ENCODE results near the gene NFE2L1.
"Not testable (repeated sequence)": the region's sequence is repeated elsewhere in the genome, so short reads cannot be mapped to it uniquely, and the experiment has no call there.

Gene NFE2L1

DNA sequence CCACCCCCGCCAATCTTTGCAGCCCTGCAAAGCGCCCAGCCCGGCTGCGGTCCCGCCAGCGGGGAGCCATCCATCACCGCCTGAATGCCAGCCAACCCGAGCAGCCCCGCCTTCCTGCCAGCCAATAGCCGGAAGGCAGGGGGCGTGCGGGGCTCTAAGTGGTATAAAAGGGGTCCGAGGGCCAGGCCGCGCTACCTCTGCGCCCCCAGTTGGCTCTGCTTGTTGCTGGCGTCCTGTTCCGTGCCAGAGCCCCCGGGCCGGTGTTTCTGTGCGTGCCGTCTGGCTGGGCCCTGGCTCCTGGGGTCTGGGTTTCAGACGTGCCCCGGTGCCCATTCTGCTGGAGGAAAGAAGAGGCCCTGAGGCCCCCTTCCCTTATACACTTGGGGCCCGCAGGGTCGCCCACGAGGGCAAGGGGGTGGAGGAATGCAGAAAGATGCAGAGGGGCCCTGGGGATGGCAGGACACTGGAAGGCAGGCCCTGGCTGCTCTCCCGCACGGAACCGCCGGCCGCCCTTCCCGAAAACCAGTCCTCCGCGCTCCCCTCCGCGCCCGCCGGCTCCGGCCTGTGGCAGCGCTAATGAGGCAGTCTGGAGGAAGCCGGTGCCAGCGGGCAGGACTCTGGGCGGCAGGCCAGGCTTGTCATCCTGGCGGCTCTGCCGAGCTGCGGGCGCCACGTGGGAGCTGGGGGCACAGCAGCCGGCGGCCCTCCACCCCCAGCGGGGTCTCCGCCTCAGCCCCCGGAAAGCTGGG is 24.6 kb upstream of the NFE2L1 start:
- DNase-seq: peak; percentile 56

DNA sequence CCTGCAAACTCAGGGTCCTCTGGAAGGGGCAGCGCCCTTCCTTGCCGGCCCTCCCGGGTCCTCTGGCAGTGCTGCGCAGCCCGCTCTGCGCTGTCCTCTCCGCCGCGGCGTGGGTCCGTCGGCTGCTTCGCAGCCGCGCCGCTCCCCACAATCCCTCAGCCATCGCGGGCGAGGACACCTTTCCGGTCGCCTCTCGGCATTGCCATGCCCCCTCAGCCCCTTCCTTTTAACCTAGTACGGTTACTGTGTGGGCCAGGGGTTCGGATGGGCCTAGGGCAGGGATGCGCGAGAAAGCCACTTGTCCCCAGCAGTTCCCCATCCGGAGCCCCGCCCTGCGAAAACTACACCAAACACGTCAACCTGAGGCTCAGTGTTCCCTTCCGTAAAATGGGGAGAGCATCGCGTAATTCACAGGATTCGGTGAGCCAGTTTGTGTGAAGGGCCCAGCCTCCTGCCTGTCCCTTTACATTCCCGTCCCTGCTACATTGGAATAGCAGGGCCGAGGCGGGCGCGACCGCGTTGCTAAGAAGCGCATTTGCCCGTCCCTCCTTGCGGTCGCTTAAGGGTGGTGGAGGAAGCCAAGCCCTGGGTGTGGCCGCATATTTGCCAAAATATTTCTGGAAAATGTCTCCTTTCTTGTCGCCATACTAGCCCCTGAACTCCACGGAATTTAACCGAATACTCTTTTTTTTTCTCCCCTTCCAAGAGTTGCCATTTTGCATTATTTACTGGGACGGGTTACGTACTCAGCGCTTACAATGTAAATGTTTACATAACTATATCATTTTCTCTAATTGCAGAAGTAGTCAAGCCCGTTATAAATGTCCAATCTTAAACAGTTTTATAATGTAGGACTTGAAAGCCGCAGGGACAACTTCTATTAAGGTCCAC is 23.8 kb upstream of the NFE2L1 start:
- DNase-seq: peak; percentile 47

DNA sequence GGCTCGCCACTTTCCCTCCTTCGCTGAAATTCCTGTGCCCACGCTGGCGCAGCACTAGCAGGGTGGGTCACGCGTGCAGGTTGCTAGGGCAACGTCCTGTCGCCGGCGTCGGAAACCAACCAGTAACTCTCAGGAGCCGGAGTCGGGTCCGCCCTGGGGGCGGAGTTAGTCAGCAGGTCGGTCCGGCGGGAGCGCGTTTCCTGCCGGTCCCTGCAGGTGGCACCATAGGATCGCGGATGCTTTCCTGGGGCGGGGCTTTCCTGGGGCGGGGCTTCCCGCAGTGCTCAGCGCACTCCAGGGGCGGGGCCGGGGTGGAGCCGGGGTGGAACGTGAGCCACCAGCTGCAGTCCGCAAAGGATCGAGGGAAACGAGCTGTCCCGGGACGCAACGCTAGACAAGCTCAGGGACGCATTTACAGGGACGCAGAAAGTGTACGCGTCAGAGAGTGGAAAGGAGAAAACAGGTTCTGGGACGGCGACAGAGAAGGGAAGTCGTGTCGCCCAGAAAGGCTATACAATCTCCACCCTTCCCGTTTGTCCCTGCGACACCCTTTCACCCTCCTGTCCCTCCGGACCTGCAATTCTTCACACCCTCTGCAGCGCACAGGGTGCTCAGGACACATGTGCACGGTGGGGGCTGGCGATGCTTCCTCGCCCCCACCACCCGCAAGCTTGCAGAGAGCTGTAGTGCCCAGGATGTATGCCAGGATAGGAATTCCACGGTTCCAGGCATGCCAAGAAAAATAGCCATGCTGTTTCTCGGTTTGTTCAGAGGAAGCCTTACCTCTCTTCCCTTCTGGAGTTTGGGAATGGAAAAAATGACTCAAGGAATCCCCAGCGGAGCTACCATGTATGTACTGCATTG is 22.9 kb upstream of the NFE2L1 start:
- peak; percentile 92 for DNase-seq

GRCh38 chr17:48025904-48026501 is 22.2 kb upstream of the NFE2L1 start:
- no peak for DNase-seq

GRCh38 chr17:48026502-48027321 is 21.4 kb upstream of the NFE2L1 start:
- DNase-seq: peak; percentile 81

DNA sequence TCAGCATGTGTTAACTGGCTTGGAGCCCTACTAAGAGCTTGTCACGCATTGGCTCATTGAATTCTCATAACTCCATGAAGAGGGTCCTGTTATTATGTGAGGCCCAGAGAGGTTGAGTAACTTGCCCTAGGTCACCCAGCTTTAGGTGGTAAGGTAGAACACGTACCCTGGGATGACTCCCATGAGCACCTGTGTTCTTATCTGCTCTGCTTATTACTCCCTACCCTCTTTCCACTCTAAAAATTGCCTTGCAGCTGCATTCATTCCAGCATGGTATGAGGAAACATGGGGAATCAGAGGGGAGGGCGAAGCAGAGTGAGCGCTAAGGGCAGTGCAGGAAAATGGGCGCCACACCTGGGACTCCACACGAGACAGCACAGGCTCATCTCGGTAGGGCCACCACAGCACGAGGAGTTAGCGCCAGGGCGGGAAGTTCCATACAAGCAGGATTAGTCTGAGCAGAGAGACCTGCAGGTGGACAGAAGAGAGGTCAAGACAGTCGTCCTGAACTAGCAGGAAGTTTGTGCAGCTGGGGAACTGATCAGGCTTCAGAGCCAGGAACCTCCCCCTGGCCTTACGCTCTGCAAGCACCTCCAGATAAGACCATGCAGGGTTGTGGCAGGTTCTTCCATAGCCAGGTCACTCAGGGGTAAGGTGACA is 20.7 kb upstream of the NFE2L1 start:
- no peak for DNase-seq

DNA sequence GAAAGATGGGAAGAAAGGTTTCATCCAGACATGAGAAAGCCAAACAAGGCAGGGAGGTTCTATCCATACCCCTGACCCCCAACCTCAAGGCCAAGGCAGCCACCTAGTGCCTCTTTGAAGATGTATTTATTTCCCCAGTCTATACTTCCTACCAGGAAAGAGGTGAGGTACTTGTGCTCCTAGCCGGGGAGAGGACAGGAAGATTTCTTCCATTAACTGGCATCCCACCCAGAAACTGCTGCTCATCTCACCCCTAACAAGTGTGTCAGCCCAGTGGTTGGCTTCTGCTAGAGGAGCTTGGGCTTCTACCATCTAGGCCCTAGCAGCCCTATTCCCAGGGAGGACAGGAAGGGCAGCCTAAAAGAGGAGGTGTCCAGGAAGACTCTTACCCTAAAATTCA is 19.4 kb upstream of the NFE2L1 start:
- no peak for DNase-seq

- no peak for DNase-seq
Observed at GRCh38 chr17:48030531-48030930, 17.6 kb upstream of the NFE2L1 start.

- no peak for DNase-seq
Observed at GRCh38 chr17:48031966-48032365, 16.2 kb upstream of the NFE2L1 start.

GRCh38 chr17:48034734-48035133 is 13.4 kb upstream of the NFE2L1 start:
- DNase-seq: not testable (repeated sequence)

- DNase-seq: no peak
Observed at GRCh38 chr17:48036693-48037035, 11.5 kb upstream of the NFE2L1 start.

DNA sequence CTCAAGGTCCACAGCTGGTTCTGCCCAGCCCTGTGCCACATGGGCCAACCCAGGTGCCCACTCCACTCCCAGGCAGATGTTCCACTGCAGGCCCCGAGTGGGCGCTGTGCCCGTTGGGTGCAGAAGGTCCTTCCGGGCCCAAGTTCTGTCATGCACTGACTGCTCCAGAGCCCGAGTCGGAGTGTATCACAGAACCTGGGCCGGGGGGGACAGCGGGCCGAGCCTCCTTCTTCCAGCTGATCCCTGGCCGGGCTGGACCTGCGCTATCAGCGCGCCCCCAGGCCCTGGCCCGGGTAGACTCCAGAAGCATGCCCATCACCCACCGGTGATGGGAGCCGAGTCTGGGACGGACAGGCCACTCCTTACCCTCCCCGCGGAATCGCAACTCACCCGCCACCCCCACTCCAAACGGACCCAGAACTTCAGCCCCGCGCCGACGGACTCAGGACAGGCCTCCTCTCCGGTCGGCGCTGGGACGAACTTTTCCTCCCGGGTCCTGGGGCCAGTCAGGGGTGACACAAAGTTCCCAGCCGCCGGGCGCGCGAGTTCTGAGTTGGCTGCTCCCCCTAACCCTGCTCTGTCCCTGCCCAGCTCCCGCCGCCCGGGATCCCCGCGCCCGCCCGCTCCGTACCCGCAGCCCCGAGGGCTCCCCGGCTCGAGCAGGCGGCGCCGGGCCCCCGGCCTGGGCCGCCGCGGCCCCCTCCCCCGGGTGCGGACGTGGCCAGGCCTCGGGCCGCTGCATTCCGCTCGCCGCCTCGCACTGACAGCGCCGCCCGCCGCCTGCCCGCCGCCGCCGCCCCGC is 10.9 kb upstream of the NFE2L1 start, which contains the start of gene COPZ2:
Gene COPZ2, minus strand, starts transcription at position 762 of the 802 bp plus-strand sequence. Its CDS starts 20 bp downstream, at position 742.
- no peak for DNase-seq

- DNase-seq: no peak
Observed at GRCh38 chr17:48037838-48038323, 10.3 kb upstream of the NFE2L1 start.

DNA sequence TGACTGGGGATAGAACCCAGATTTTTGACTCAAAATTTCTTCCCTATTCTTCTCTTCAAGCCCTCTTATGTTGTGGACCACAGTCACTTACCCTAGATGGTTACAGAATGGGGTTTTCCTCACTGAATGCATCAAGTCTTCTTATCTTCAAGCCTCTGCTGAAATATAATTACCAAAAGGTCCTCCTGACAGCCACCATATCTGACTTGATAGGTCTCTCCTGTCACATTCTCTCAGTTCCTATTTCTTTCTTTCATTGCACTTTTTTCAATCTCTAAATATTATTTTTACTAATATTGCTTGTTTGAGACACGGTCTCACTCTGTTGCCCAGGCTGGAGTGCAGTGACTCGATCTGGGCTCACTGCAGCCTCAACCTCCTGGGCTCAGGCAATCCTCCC is 9.5 kb upstream of the NFE2L1 start:
- no peak for DNase-seq

- no peak for DNase-seq
Observed at GRCh38 chr17:48043176-48043575, 5.0 kb upstream of the NFE2L1 start.

DNA sequence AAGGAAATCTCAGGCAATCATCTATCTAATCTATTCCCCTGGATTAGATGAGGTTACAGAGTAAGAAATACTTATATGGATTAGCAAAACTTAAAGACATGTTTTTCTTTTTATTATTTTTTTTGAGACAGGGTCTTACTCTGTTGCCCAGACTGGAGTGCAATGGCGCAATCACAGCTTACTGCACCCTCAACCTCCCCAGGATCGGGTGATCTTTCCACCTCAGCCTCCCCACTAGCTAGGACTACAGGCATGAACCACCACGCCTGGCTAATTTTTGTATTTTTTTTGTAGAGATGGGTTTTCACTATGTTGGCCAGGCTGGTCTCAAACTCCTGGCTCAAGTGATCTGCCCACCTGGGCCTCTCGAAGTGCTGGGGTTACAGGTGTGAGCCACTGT is 3.3 kb upstream of the NFE2L1 start:
- DNase-seq: no peak

DNA sequence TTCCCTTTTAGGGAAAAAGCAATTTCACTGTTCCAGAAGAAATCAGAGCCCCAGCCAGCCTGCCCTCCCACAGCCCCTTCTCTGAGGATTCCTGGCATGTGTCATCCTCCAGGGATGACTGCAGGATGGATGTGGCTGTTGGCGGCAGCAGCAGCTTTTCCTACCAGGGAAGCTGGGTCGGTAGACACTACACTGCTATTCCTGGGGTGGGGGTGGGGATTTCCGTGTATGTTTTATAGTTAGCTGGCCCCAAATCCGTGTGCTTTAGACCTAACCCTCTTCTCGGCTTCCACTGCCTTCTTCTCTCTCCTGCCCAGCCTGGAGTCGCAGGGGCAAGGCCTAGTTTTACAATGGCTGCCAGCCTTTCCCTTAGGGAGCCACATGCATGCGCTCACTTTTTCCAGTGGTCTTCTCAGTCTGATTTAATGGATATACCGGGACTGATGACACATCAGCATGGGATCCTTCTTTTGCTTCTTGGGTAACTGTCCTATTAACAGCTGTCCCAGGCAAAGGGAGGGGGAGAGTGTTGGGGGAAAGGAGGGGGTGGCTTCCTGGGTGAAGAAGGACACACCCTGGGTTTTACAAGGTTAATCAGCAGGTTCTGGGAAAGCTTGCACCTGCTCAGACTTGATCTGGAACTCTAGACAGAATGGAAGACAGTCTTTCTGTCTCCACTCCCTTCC is 2.7 kb upstream of the NFE2L1 start:
- no peak for DNase-seq

GRCh38 chr17:48046296-48046695 is 1.9 kb upstream of the NFE2L1 start:
- no peak for DNase-seq

DNA sequence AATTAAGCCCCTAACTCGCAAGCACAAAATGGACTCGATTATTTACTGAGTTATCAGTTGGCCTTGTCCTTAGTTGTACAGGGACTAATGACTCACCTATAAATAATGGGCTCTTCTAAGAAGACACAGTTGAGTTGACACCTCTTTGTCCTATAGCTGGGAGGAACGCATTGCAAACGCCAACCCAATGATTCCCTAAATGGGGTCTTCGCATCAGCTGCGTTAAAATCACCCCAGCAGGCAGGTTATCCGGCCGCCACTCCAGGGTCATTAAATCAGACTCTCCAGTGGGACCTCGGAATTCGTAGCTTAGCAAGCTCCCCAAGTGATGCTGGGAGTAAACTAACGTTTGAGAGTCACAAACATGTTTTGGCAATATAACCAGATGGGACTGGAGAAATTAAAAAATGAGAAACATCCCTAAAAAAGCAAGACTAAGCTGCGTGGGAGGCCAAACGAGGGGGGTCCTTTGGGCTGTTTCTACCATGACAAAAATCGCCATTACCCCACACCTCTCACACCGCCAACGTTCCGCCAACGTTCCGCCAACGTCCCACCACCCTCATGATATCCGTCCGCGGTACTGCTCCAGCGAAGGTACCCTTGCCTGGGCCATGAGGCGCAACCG is 932 bp upstream of the NFE2L1 start:
- DNase-seq: no peak
